H1 (cell line): Measurements from ENCODE around the gene RASSF4. TPM values are rescaled to one million over a fixed set of nuclear protein-coding genes. Genes with fewer than 3 reads are reported as not detected.

Source experiments
- polyA plus RNA-seq, 7 experiments: library from polyadenylated mRNA; depleted of rRNA in 3 of 7; stranded (reverse) in 5 of 7; unstranded in 2 of 7; fragments of >200 nt in 5 of 7; fragments of 200-250 nt in 2 of 7; gene quantifications; 1 replicate in 5 of 7; 2 replicates in 1 of 7; 4 replicates in 1 of 7; pipeline versions ENCODE4 v1.2.1 to v1.2.3, GENCODE V29; 2011 to 2013; ENCODE audit warnings: missing spikeins in 2 of 7, mixed read lengths in 2 of 7
- total RNA-seq: library from RNA; stranded (reverse); fragmentation: NEBNext Ultra II Directional; extraction: Animal tissue kit (Norgen Biotek cat#: 25700); gene quantifications from 2 replicates; pipeline ENCODE4 v1.2.1, GENCODE V29; 2021

Gene RASSF4
- total and polyA plus RNA-seq, 2 of the 8 experiments (the other 6 are each of a cell fraction or from before 2014, with no cell fraction given) = 14.3 to 14.5 TPM

Other genes starting within 250 kb of the RASSF4 start
- gene TMEM72, start 48.5 kb upstream of the RASSF4 start, total RNA-seq = not detected in 2 replicates
- gene TMEM72, start 48.5 kb upstream of the RASSF4 start, polyA plus RNA-seq (2011; rRNA removed) = not detected in 2 replicates
- gene DEPP1, start 19.0 kb downstream of the RASSF4 start, total RNA-seq = 0.67 and 0.80 TPM in 2 replicates
- gene DEPP1, start 19.0 kb downstream of the RASSF4 start, polyA plus RNA-seq (2011; rRNA removed) = 4.5 and 5.3 TPM in 2 replicates
- gene ZNF22, start 41.1 kb downstream of the RASSF4 start, total RNA-seq = 42.5 and 45.2 TPM in 2 replicates
- 9.6 and 18.2 TPM in 2 replicates for gene ZNF22, start 41.1 kb downstream of the RASSF4 start, polyA plus RNA-seq (2011; rRNA removed)